SKM-1 treated with dmso at 0.1 percent for 144 hours (cell line): ENCODE data around the gene TOM1L1.
"Not testable (repeated sequence)": the region's sequence is repeated elsewhere in the genome, so short reads cannot be mapped to it uniquely, and the experiment has no call there.

Experiments used
- DNase-seq: peaks from one replicate; lab custom pipeline; 2025; ENCODE audit not compliant: unreplicated experiment; lab: John Stamatoyannopoulos, UW

The TOM1L1 gene, protein sequence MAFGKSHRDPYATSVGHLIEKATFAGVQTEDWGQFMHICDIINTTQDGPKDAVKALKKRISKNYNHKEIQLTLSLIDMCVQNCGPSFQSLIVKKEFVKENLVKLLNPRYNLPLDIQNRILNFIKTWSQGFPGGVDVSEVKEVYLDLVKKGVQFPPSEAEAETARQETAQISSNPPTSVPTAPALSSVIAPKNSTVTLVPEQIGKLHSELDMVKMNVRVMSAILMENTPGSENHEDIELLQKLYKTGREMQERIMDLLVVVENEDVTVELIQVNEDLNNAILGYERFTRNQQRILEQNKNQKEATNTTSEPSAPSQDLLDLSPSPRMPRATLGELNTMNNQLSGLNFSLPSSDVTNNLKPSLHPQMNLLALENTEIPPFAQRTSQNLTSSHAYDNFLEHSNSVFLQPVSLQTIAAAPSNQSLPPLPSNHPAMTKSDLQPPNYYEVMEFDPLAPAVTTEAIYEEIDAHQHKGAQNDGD

DNA sequence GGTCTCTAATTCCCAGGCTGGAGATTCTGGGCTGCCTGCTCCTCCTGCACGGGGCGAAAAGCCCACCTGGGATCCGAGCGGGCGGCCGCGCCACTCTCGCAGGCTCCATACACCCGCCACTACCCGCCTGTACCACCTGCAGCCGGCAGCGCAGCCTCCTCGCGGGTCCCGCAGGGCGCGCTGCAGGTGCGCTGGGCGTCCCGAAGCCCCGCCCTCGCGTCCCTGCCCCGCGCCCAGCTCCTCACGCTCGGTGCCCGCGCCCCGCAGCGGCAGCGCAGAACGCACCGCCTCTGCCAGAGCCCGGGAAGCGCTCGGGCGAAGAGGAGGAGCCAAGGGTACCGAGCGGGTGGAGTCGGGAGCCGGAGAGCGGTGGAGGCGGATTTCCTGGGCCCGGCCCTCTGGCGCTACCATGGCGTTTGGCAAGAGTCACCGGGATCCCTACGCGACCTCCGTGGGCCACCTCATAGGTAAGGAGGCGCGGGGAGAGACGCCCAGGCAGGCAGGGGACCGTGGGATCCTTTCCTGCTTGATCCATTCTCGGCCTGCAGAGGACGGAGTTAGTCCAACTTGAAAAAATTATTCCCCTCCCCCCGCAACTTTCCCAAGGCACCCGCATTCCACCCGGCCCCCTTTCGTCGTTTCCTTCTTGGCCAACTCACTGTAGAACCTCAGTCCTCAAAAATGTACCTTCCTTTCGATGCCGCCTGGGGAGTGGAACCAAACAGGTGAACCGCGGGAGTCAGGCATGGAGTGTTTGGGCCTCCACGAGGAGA, at the start of gene TOM1L1:
Gene TOM1L1, plus strand, starts transcription at position 396 of the 773 bp plus-strand sequence. Its CDS starts 14 bp downstream, at position 410.
- DNase-seq = peak; percentile 39

DNA sequence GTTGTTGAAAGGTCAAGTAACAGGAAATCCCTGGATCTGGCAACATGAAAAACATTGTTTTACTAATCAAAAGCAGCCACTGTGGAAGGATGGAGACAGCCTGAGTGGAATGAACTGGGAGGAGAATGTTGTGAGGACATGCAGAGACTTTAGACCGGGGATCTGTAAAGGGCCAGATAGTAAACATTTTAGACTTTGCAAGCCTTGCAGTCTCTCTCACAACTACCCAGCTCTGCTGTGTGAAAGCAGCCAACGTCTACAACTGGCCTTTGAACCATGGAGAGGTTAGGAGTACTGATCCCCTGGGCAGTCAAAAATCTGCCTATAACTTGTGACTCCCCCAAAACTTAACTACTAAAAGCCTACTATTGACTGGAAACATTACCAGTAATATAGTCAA, 41.5 kb upstream of the TOM1L1 start:
- no peak for DNase-seq

DNA sequence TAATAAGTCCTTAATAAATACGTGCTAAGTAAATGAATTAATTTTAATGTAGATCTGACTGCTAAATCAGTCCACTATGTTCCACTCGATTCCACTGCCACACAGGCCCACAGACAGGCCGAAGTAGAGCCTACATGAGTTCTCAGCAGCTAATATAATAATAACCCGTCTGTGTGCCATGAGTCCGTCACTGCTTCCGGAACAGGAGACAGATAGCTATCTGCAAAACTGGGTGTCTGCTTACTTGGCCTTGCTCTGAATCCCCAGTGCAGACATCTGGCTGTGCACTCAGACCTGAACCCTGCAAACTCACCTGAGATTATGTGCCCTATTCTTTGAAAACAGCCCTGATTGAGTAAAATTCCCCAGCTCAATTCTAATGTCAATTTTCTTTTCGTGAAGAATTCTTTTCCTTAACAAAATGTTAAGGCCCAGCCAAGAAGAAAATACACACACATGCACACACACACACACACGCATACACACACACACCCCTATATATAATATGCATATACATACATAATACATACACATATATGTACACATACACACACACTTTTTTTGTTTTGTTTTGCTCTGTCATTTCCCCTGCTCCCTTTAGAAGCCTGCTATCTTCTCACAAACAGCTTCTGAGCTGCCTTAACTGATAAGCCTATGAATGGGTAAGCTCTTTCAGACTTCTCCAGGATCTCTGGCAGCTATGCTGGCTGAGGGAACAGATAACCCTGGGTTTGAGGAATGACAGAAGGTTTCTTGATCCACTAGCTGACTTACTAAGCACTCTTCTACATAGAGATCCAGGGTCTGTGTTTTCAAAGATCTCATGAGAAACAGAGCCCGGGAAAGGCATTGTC, 39.8 kb upstream of the TOM1L1 start:
- DNase-seq = no peak

DNA sequence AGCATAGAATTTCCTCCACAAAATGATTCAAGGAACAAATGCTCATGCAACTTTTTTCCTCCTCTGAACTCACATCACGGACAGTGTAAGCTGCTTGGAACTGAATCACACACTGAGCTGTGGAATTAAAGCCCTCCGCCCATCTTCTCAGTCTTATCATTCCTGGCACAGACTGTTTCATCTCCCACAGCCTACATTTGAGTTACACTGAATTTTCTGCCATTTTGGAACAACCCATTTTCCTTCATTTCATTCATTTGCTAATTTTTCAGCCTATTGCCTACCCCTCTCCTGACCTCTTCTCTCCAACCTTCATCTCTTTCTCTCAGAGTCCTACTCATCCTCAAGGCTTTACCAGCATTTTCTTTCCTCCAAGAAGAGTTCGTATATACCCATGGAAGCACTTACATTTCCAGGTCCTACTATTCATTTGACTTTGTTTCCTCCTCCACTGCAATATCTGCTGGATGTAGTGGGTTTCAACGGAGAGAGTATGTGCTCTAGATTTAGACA, 39.1 kb upstream of the TOM1L1 start:
- no peak for DNase-seq

DNA sequence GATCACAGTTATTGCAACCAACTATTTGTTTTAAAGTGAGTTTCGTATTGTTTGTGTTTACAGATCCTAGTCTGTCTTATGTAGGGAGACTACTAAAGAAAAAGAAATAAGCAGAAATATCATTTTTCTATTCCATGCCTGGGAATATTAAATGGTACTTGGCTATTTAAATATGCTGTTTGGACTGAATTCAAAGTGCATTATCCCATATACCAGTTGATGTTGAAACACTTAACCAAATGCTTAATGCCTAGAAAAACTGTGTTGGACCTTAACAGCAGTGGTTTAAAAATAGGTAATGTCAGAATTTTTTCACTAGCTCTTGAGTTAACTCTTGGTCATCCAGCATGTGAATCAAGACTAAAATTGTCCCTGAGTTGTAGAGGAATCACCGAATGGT, 37.5 kb upstream of the TOM1L1 start:
- no peak for DNase-seq

DNA sequence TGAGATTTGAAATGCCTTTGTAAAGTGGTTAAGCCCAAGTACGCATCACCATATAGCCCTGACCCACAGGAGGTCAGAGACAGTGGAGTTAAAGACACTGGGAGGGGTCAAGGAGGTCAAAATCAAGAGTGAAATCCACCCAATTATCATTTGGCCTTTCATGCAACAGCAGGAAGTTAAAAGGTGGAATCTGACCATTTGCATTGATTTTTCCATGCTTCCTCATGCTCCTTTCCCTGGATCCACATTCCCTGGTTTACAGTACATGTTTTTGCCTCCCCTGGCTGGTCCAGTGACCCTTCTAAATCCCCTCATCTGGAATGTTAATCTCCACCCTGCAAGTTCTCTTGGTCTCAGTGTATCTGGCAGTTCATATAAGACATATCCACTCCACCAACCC, 36.6 kb upstream of the TOM1L1 start:
- DNase-seq = no peak

DNA sequence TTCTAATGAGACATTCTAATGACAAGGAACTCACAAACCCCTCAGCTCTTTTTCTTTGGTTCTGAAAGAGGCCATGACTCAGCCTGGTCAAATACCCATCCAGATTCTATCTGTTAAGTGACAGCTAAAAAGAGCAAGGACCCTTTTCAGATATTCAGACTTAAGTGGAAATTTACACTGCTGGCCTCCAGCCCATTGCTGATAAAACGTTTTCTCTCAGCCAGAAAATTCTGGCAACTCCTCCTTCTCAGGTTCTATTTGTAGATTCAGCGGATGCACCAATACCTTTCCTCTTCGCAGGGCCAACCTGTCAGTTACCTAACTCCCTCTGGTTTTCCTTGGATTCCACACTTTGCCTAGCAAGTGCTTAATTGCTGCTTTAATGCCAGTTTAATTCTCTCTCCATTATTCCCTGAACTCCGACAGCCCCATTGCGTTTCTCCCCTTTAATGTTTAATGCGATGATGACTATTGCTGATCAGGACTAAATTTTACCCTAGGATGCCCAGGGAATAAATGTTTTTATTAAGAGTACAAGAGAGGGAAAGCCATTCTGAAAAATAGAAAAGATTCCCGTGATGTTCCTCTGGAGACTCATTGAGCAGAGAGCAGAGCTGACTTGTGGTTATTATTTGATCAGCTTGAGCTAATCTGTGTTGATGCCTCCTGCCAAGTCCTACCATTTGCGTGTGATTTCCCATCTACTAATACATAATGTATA, 35.9 kb upstream of the TOM1L1 start:
- no peak for DNase-seq

DNA sequence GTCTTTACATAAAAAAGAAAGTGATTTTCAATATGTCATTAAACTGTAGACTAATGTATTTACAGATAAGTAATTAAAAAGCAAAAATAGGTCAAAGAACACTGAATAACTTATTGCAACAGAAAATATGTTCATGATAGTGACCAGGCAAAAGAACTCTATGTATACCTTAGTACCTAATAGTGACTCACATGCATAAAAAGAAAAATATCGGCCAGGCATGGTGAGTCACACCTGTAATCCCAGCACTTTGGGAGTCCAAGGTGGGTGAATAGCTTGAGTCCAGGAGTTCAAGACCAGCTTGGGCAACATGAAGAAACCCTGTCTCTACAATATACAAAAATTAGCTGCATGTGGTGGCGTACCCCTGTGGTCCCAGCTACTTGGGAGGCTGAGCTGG, 33.0 kb upstream of the TOM1L1 start:
- DNase-seq = no peak

DNA sequence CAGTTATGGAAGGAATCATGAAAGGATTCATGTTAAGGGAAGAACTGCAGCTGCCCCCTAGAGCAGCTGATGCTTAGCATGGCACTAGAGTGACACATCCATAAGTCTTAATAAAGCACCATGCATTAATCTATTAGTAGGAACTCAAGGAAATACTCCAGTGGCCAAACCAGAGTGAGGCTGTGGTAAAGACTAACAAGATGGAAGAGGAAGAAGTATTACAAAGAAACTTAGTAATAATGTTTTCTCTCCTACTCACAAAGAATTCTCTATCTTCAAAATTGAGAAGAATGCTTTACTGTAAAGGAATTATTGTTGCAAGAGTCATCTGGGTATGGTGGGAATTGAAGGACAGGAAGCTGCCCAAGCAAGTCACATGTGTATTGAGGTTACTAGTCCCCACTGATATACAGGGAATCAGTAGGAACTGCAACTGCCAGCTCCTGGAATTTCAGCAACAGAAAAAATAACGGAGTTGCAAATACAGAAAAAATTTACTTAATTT, 29.9 kb upstream of the TOM1L1 start:
- no peak for DNase-seq

DNA sequence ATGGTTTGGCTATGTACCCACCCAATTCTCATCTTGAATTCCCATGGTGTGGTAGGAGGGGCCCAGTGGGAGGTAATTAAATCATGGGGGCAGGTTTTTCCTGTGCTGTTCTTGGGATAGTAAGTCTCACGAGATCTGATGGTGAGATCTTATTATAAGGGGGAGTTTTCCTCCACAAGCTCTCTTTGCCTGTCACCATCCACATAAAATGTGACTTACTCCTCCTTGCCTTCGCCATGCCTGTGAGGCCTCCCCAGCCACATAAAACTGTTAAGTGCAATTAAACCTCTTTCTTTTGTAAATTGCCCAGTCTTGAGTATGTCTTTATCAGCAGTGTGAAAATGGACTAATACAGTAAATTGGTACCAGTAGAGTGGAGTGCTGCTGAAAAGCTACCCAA, 24.7 kb upstream of the TOM1L1 start:
- DNase-seq = not testable (repeated sequence)

DNA sequence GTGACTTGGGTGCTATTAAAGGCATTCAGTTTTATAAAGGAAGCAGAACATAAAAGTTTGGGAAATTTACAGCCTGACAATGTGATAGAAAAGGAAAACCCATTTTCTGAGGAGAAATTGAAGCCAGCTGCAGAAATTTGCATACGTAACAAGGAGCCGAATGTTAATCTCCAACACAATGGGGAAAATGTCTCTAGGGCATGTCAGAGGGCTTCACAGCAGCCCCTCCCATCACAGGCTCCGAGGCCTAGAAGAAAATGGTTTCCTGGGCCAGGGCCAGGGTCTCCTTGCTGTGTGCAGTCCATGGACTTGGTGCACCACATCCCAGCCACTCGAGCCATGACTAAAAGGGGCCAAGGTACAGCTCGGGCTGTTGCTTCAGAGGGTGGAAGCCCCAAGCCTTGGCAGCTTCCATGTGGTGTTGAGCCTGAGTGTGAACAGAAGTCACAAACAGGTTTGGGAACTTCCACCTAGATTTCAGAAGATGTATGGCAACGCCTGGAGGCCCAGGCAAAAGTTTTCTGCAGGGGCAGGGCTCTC, 23.9 kb upstream of the TOM1L1 start:
- no peak for DNase-seq

DNA sequence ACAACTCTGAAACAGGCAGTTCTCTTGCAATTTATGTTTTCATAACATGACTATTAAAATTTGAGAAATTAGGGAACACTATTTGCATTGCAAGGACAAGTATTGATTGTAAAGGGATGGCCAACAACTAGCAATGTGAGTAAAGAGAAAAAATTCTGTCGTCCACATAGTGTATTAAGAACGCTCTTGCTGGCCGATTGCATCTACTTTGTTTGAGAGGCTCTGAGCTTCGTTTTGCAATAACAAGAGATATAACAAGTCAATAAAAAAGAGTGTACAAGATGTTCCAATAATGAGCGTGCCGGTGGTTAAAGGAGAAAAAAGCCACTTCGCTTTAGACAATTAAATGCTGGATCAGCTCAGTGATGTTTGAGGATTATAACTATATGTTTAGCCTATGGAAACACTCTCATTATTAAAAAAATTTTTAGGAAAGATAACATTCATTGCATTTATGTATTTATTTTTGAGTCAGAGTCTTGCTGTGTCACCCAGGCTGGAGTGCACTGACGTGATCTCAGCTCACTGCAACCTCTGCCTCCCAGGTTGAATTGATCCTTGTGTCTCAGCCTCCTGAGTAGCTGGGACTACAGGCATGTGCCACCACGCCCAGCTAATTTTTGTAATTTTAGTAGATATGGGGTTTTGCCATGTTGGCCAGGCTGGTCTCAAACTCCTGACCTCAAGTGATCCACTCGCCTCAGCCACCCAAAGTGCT, 19.2 kb upstream of the TOM1L1 start:
- no peak for DNase-seq

DNA sequence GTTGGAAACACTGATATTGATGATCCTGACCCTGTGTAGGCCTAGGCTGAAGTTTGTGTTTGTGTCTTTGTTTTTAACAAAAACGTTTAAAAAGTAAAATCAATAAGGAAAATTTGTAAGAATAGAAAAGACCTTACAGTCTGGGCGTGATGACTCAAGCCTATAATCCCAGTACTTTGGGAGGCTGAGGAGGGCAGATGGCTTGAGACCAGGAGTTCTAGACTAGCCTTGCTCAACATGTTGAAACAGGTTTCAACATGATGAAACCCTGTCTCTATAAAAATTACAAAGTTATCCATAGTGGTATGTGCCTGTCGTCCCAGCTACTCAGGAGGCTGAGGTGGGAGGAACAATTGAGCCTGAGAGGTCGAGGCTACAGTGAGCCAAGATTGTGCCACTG, 18.3 kb upstream of the TOM1L1 start:
- no peak for DNase-seq

DNA sequence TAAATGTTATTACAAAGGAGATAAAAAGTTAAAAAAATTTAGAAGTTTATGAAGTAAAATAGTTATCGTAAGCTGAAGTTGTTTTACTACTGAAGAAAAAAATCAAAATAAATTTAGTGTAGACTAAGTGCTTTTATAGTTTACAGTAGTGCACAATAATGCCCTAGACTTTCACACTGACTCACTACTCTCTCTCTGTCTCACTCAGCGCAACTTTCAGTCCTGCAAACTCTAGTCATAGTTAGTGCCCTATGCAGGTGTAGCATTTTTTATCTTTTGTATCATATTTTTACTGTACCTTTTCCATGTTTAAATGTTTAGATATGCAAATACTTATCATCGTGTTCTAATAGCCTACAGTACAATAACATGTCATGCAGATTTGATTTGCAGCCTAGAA, 17.7 kb upstream of the TOM1L1 start:
- no peak for DNase-seq

DNA sequence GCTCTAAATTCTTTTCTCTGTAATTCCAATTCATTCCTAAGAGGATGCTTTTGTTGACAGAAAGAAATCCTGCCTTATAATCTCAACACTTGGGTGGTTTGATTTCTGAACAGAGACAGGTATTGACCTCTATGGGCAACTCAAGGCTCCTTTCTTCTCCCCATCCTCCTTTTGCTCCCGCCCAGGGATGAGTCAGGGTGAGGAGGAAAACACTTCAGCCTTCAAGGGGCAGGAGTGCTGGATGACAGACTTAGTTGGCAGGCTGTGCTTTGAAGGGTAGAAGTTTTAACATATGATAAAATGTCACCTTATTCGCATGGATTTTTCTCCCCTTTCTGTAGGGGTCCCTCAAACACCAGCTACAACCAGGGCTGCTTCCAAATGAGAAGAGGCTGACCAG, 16.7 kb upstream of the TOM1L1 start:
- no peak for DNase-seq

DNA sequence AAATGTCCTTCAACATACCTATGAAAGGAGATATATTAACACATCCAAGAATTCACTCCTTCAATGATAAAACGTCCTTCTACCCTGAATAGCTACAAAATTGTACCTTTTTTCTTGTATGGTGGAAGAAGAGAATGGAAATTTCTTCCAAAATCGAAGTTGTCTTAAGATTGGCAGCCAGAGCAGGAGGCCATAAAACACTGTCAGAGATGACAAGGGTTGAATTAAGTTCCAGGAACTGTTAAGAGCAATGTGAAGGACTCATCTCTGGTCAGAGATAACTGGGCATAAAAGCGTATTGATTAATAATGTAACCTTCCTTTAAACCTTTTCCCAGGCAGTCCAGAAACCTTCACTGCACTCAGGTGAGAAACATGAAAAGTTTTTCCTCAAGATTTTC, 12.9 kb upstream of the TOM1L1 start:
- no peak for DNase-seq

DNA sequence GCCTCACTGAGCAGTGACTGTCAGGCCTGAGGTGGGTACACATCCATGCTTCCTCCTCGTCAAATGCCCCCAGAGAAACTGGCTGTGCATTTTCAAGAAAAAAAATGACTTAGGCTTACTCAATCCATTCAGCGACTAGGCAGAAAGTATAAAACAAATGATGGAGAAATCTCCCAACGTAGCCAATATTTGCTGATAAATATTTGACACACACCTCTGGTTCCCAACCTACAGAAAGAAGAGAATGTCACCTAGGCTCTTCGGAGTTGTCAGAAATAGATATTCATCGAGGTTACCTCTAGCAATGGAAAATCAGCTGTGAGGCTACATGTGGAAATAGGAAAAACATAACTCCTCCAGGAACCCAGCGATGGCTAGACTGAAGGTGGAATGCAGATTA, 12.4 kb upstream of the TOM1L1 start:
- DNase-seq = no peak

DNA sequence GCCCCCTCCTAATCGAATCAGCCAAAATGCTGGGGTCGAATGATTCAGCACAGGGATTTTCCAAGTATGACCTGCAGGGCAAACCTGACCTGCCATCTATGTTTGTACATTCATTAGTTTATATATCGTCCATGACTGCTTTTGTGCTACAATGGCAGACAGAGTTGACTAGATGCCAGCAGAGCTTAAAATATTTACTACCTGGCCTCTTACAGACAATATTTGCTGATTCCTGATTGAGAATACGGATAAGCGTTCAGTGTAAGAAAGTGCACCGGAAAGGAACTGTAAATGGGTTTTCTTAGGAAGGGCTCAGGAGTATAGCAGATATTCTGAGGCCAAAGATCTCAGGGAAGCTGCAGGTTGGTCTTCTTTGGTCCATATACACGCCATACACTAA, 11.7 kb upstream of the TOM1L1 start:
- no peak for DNase-seq

DNA sequence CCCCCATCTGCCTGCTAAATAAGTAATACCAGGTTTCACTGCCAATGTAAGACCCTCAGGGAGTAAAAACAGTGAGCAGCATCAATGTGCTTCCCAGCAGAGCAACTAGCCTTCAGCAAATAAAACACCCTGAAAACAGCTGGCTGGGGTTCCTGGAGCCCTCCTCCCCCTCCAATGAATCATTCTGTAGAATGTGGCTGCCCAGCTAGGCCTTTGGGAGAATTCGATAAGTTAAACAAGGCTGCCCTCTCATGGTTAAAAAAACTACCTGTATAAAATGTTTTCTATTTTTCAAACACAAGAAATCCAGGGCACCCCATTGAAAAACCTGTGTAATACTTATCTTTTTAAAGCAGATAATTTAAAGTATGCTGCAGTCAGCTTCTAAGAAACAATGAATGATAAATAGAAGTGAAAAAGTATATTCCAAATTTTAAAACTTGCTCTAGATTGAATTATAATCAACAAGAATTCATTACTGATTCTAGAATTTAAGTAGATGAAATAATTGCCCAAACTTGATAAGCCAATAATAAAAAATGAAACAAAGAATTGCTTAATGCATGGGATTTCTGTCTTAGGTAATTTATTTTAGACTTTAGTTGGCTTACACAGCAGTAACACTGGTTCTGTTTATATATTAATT, 9.4 kb upstream of the TOM1L1 start:
- DNase-seq = peak; percentile 15
